ENCODE results near the gene RHOF.
"Not testable (repeated sequence)": the region's sequence is repeated elsewhere in the genome, so short reads cannot be mapped to it uniquely, and the experiment has no call there.

RHOF gene

DNA sequence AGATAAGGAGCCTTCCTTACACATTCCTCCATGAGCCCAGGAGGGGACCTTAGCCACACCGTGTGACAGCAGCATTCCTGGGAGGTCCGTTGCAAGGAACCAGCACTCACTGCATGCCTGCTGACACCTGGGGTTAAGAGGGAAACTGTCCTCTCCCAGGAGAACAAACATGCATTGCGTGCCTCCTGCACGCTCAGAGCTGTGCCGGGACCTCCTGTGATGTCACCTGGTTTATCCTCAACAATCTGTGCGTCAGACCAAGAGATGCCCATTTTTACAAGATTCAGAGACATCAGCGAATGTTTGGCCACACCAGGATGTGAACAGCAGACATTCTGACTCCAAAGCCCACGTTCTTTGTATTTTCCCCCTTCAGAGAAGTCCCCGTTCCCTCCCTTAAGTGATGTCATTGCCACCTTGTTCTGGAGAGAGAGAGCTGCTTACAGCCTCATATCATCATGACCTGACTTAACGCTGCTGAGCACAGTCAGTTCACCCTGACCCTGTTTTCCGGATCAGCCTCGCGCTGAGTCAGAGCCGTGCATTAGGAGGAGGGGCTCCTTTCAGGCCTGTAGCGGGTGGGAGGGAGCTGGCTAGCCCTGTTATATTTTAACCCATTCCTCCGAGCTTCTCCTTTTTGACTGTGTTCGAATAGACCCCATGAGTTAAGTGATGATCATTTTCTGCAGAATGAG, 44.8 kb downstream of the RHOF start:
- no peak for DNase-seq (ENCODE audit: low read depth in 2 of 2)

DNA sequence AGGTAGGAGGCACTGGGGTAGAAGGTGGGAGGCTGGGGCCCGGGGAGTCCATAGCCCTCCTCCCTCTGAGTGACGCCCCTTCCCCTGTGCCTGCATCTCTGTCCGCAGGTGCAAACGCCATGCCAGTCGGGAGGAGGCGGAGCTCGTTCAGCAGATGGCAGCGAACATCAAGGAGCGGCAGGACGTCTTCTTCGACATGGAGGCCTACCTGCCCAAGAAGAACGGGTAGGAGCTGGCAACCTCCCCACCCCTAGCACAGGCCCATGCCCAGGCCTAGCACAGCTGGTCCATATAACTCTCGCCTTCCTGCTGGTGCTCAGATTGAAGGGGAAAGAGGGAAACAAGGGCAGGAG, 45.3 kb downstream of the RHOF start:
- DNase-seq (ENCODE audit: low read depth in 2 of 2) = no peak

DNA sequence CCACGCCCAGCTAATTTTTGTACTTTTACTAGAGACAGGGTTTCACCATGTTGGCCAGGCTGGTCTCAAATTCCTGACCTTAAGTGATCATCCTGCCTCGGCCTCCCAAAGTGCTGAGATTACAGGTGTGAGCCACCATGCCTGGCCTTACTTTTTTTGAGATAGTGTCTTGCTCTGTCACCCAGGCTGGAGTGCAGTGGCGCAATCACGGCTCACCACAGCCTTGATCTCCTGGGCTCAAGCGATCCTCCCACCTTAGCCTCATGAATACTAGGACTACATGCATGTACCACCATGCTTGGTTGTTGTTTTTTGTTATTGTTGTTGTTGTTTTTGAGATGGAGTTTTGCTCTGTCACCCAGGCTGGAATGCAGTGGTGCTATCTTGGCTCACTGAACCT, 47.9 kb downstream of the RHOF start:
- DNase-seq (ENCODE audit: low read depth in 2 of 2) = not testable (repeated sequence)

DNA sequence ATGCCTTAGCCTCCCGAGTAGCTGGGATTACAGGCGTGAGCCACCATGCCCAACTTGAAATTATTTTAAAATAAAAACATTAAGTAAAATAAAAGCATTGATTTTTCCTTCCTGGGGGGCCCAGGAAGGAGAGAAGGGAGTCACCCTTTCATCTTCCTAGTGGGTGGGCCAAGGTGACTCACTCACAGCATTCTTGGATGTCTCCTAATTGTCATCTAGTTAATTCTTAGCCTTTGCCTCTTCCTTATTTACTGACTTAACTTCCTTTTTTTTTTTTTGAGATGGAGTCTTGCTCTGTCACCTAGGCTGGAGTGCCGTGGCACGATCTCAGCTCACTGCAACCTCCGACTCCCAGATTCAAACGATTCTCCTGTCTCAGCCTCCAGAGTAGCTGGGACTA, 51.7 kb downstream of the RHOF start:
- no peak for DNase-seq (ENCODE audit: low read depth in 2 of 2)

DNA sequence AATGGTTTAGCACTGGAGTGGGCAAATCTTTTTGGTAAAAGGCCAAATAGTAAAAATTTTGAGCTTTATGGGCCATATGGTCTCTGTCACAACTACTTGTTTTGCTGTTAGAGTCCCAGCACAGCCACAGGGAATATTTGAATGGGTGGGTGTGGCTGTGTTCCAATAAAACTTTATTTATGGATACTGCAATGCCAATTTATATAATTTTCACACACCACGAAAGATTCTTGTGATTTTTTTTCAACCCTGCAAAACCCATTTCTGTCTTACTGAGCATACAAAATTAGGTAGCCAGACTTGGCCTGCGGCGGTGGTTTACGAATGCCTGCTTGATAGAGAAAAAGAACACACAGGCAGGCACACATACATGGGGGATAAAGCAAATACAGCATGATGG, 52.6 kb downstream of the RHOF start:
- DNase-seq (ENCODE audit: low read depth in 2 of 2) = no peak

DNA sequence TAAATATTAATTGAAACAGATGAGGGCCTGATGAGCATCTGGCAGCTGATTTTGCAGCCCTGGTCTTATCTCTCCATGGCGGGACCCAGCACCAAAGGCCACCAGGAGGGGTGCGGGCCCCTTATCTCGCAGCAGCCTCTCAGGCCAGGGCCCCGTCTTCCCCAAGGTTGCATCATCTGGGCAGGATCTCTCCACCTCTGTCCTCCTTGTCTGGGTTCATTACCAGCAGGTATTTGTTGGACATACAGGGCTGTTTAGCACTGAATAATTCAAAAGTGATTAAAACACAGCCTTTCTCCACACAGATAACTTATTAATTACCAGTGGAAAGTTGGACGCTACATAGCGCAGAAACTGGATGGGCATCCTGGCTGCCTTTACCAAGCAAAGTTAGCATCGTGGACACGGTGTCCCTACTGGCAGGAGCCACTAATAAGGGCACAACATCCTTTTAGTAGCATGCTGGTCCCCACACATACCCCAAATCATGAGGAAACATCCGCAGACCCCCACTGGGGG, 55.1 kb downstream of the RHOF start:
- no peak for DNase-seq (ENCODE audit: low read depth in 2 of 2)

DNA sequence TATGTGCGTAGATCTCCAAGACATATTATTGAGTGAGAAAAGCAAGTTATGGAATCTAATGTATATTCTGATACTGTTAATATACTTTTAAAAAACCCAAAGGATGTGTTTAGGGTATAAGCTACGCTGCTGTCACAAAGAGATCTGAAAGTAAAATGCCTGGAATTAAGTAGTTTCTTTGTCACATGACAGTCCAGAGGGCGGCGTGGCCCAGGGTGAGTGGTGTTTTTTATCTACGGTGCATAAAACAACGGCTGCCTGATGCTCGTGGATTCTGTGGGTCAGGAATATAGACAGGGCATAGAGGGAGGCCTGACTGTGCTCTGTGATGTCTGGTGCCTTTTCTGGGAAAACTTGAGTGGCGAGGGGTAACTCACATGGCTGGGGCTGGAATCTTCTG, 59.6 kb downstream of the RHOF start:
- DNase-seq (ENCODE audit: low read depth in 2 of 2) = no peak

DNA sequence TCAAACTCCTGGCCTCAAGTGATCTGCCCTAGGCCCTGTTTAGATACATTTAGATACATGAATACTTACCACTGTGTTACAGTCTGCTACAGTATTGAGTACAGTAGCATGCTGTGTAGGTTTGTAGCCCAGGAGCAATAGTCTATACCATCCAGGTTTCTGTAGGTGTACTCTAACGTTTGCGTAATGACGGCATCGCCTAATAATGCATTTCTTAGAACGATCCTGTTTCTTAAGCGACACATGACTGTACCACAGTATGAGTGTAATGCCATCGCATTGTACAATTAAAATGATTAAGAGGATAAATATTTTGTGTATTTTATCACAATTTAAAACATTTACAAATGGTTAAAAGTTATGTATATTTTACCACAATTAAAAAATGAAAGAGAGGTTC, 62.0 kb downstream of the RHOF start:
- DNase-seq (ENCODE audit: low read depth in 2 of 2) = no peak

DNA sequence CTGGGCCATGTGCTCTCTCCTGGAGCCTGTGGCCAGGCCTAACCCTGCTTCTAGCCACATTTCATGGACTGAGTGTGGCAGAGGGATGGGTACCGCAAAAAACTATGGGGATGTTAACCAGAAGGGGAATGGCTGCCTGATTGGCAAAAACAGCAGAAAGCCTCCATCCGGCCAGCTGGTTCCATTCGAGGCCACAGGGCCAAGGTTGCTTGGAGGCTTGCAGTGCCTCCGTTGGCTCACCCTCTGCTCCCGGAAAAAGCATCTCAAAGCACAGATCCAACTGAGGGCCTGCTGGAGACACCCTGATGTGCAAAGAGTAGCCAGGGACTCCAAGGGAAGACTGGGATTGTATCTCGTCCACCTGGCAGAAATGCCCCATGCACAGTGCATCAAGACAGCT, 64.5 kb downstream of the RHOF start:
- no peak for DNase-seq (ENCODE audit: low read depth in 2 of 2)
